IMR-90 (cell line): ENCODE results near the gene SGPL1. TPM values are rescaled to one million over a fixed set of nuclear protein-coding genes. Genes with fewer than 3 reads are reported as not detected.

Experiments
- ATAC-seq: fragments of 200-7000 bp; cut with Tn5 transposase; 2 replicates; pipeline ENCODE4 v1.9.1; 2020; ENCODE audit warnings: low read depth, mild to moderate bottlenecking, moderate library complexity
- BruUV-seq: library from RNA; stranded (reverse); fragments of 400-500 nt; replicated peaks from 2 replicates; lab custom pipeline; 2021; lab: Mats Ljungman, UMichigan
- CTCF ChIA-PET: fragments of 300-600 bp; formaldehyde crosslinking; extraction: SDS; loops from one replicate; lab custom pipeline; 2021; ENCODE audit warnings: antibody characterized with exemption; lab: Yijun Ruan, JAX
- POLR2A ChIA-PET: fragments of 300-600 bp; sonication (Branson Sonifier 250); formaldehyde crosslinking; loops from one replicate; lab custom pipeline; 2022; ENCODE audit warnings: antibody characterized with exemption; ENCODE audit not compliant: unreplicated experiment; lab: Charles Lee
- DNase-seq: peaks from one replicate; pipeline ENCODE4 v3.0.0; 2013
- H2AFZ ChIP-seq: replicated peaks from 2 replicates; pipeline ENCODE3; 2013; ENCODE audit warnings: low read length, mild to moderate bottlenecking; ENCODE audit not compliant: poor library complexity
- H2AK5ac ChIP-seq: 2 replicates; pipeline ENCODE4 v1.6.1; 2013; ENCODE audit warnings: low read depth, low read length, inconsistent platforms
- H2AK9ac ChIP-seq: replicated peaks from 2 replicates; pipeline ENCODE3; 2013; ENCODE audit warnings: mild to moderate bottlenecking, low read depth, low read length, moderate library complexity; ENCODE audit not compliant: poor library complexity
- H2BK120ac ChIP-seq: 2 replicates; pipeline ENCODE4 v1.6.1; 2013; ENCODE audit warnings: low read depth, low read length, inconsistent platforms
- H2BK15ac ChIP-seq: 3 replicates; pipeline ENCODE4 v1.6.1; 2013; ENCODE audit warnings: low read depth, low read length, inconsistent platforms
- H2BK20ac ChIP-seq: 2 replicates; pipeline ENCODE4 v1.6.1; 2013; ENCODE audit warnings: low read depth, mild to moderate bottlenecking, inconsistent platforms, low read length, moderate library complexity
- H2BK5ac ChIP-seq: 2 replicates; pipeline ENCODE4 v1.6.1; 2013; ENCODE audit warnings: mild to moderate bottlenecking, low read depth, low read length, inconsistent platforms; ENCODE audit not compliant: poor library complexity, severe bottlenecking
- H3K14ac ChIP-seq: replicated peaks from 2 replicates; pipeline ENCODE4 v1.6.1; 2013; ENCODE audit warnings: low read depth, low read length, inconsistent platforms
- H3K18ac ChIP-seq: 2 replicates; pipeline ENCODE4 v1.6.1; 2013; ENCODE audit warnings: low read depth, low read length, control low read depth
- H3K23ac ChIP-seq: 2 replicates; pipeline ENCODE4 v1.6.1; 2013; ENCODE audit warnings: low read depth, low read length, inconsistent platforms
- H3K27ac ChIP-seq: 2 replicates; pipeline ENCODE4 v1.5.1; 2013; ENCODE audit warnings: mild to moderate bottlenecking, control low read depth, low read length; ENCODE audit not compliant: insufficient read depth
- H3K27me3 ChIP-seq: 2 replicates; pipeline ENCODE4 v1.6.1; 2013; ENCODE audit warnings: low read length; ENCODE audit not compliant: control insufficient read depth, insufficient read depth
- H3K36me3 ChIP-seq: 2 replicates; pipeline ENCODE4 v1.6.1; 2013; ENCODE audit warnings: low read length, mixed read lengths; ENCODE audit not compliant: control insufficient read depth, insufficient read depth
- H3K4ac ChIP-seq: 2 replicates; pipeline ENCODE4 v1.6.1; 2013; ENCODE audit warnings: low read depth, low read length, inconsistent platforms
- H3K4me1 ChIP-seq: 2 replicates; pipeline ENCODE4 v1.6.1; 2013; ENCODE audit warnings: low read length, mixed read lengths; ENCODE audit not compliant: control insufficient read depth, insufficient read depth
- H3K4me2 ChIP-seq: 2 replicates; pipeline ENCODE4 v1.6.1; 2013; ENCODE audit warnings: low read depth, mild to moderate bottlenecking, control low read depth, low read length, moderate library complexity
- H3K4me3 ChIP-seq: 2 replicates; pipeline ENCODE4 v1.5.1; 2013; ENCODE audit warnings: low read depth, mild to moderate bottlenecking, control low read depth, low read length, moderate library complexity; ENCODE audit not compliant: insufficient read depth
- H3K56ac ChIP-seq: 2 replicates; pipeline ENCODE4 v1.6.1; 2013; ENCODE audit warnings: low read length, inconsistent platforms; ENCODE audit not compliant: insufficient read depth; ENCODE audit errors: extremely low read depth
- H3K79me1 ChIP-seq, 2 experiments: 2 replicates each; pipeline ENCODE4 v1.6.1; 2013; ENCODE audit warnings: low read length in 2 of 2, inconsistent platforms in 1 of 2, low read depth in 1 of 2
- H3K9ac ChIP-seq: 2 replicates; pipeline ENCODE4 v1.6.1; 2013; ENCODE audit warnings: low read depth, low read length, control low read depth
- H3K9me1 ChIP-seq: 2 replicates; pipeline ENCODE4 v1.6.1; 2013; ENCODE audit warnings: low read length, inconsistent platforms; ENCODE audit not compliant: insufficient read depth
- H3K9me3 ChIP-seq: 2 replicates; pipeline ENCODE4 v1.6.1; 2013; ENCODE audit warnings: low read length; ENCODE audit not compliant: control insufficient read depth, insufficient read depth
- H4K20me1 ChIP-seq: 2 replicates; pipeline ENCODE4 v1.6.1; 2013; ENCODE audit warnings: low read length, inconsistent platforms; ENCODE audit not compliant: insufficient read depth
- H4K5ac ChIP-seq: 2 replicates; pipeline ENCODE4 v1.6.1; 2013; ENCODE audit warnings: mild to moderate bottlenecking, low read depth, low read length, control low read depth
- H4K8ac ChIP-seq, 2 experiments: 2 replicates each; pipeline ENCODE4 v1.6.1; 2013; ENCODE audit warnings: low read depth in 2 of 2, low read length in 2 of 2, control low read depth in 1 of 2, inconsistent platforms in 1 of 2
- H4K91ac ChIP-seq: 2 replicates; pipeline ENCODE4 v1.6.1; 2013; ENCODE audit warnings: low read depth, low read length, inconsistent platforms; ENCODE audit not compliant: insufficient read depth
- CEBPB ChIP-seq: IDR thresholded peaks from 2 replicates; pipeline ENCODE4 v1.6.1; 2012; ENCODE audit warnings: low read depth, low read length, improper control_type of control experiment
- CHD1 ChIP-seq: IDR thresholded peaks from 2 replicates; pipeline ENCODE4 v1.6.1; 2012; ENCODE audit warnings: low read depth, low read length, improper control_type of control experiment
- FOS ChIP-seq: fragments of 150-350 bp; IDR thresholded peaks from 2 replicates; pipeline ENCODE4 v1.6.1; 2016; ENCODE audit warnings: low read depth, low read length
- MAFK ChIP-seq: IDR thresholded peaks from 2 replicates; pipeline ENCODE4 v1.6.1; 2012; ENCODE audit warnings: low read depth, low read length, improper control_type of control experiment
- MAZ ChIP-seq: IDR thresholded peaks from 2 replicates; pipeline ENCODE4 v1.6.1; 2012; ENCODE audit warnings: low read depth, mild to moderate bottlenecking, low read length, improper control_type of control experiment, moderate library complexity, borderline replicate concordance
- MXI1 ChIP-seq: IDR thresholded peaks from 2 replicates; pipeline ENCODE4 v1.6.1; 2012; ENCODE audit warnings: low read depth, mild to moderate bottlenecking, low read length, moderate library complexity, borderline replicate concordance
- NFE2L2 ChIP-seq: fragments of 150-350 bp; IDR thresholded peaks from 2 replicates; pipeline ENCODE4 v1.6.1; 2016; ENCODE audit warnings: low read depth, mild to moderate bottlenecking, low read length
- RAD21 ChIP-seq: IDR thresholded peaks from 2 replicates; pipeline ENCODE4 v1.6.1; 2012; ENCODE audit warnings: low read length, improper control_type of control experiment
- RFX5 ChIP-seq: IDR thresholded peaks from 2 replicates; pipeline ENCODE4 v1.8.0; 2012; ENCODE audit warnings: low read depth, mild to moderate bottlenecking, low read length, moderate library complexity
- SMC3 ChIP-seq: fragments of 150-350 bp; IDR thresholded peaks from 2 replicates; pipeline ENCODE4 v1.6.1; 2016; ENCODE audit warnings: low read depth, mild to moderate bottlenecking, antibody characterized with exemption, low read length, moderate library complexity
- WGBS, 2 experiments: methylation state at CpG; one replicate each; pipeline versions ENCODE4 v1.1.5 to v1.1.7; 2013; ENCODE audit warnings: missing lambda C conversion rate in 2 of 2; ENCODE audit not compliant: insufficient read length in 1 of 2; ENCODE audit errors: extremely low coverage in 2 of 2; 5-methylcytosine and 5-hydroxymethylcytosine counted together
- dilution Hi-C: fragments of 300-500 bp; cut with HindIII; formaldehyde crosslinking; loops from one replicate; pipeline ENCODE4 v1.14.3; 2018; ENCODE audit warnings: low sequenced_read_pairs; ENCODE audit not compliant: unreplicated experiment
- in situ Hi-C: fragments of 300-500 bp; cut with MboI; formaldehyde crosslinking; loops from 3 replicates; pipeline ENCODE4 v1.14.3; 2019; ENCODE audit warnings: low sequenced_read_pairs, inconsistent platforms, mixed read lengths
- intact Hi-C: fragments of 100-400 bp; cut with micrococcal nuclease; formaldehyde crosslinking; loops from 2 replicates; pipeline ENCODE4 v1.10.0; 2022
- polyA plus RNA-seq, 3 experiments: library from polyadenylated mRNA; depleted of rRNA; stranded (reverse); fragments of >200 nt; gene quantifications; 2 replicates each; pipeline ENCODE4 v1.2.3, GENCODE V29; 2012; ENCODE audit warnings: low replicate concordance in 1 of 3
- total RNA-seq: library from RNA; depleted of rRNA; stranded (reverse); fragments of >200 nt; gene quantifications from 2 replicates; pipeline ENCODE4 v1.2.3, GENCODE V29; 2012
- TF ChIP-seq, protein P1 (sequence below): fragments of 150-350 bp; IDR thresholded peaks from 2 replicates; pipeline ENCODE4 v1.6.1; 2017; ENCODE audit warnings: mild to moderate bottlenecking, antibody characterized with exemption, low read length, low read depth
- TF ChIP-seq, protein P2 (sequence below): fragments of 150-350 bp; IDR thresholded peaks from 2 replicates; pipeline ENCODE4 v1.6.1; 2016; ENCODE audit warnings: low read depth, mild to moderate bottlenecking, low read length, moderate library complexity, borderline replicate concordance

SGPL1 gene
- total and polyA plus RNA-seq, 2 of the 4 experiments (the other 2 are of a cell fraction) = 12.2 to 26.7 TPM

GRCh38 chr10:70828923-70829322 is 13.2 kb downstream of the SGPL1 start:
- Histone ChIP-seq H2BK5ac (no peak overlapping the region), H3K36me3 (peaks cover 6% of the 10 kb centered on the region), H3K18ac (no peak overlapping the region), H3K4me1 (peaks cover 19% of the 10 kb centered on the region), H3K4me3 (no peak overlapping the region), H2BK120ac (no peak overlapping the region), H2AK5ac (no peak overlapping the region), H3K4me2 (no peak overlapping the region), H3K4ac (no peak overlapping the region), H2AFZ (no peak overlapping the region), H3K27me3 (no peaks in the 10 kb centered on the region), H3K23ac (no peak overlapping the region), H3K9ac (no peak overlapping the region), H2BK15ac (no peak overlapping the region), H3K79me1 (peaks cover 36 to 60% of the 10 kb centered on the region in 2 experiments), H4K20me1 (no peaks in the 10 kb centered on the region; the same call in none of the 2 replicates), H4K8ac (no peak overlapping the region), H4K5ac (no peak overlapping the region), H4K91ac (no peak overlapping the region), H2AK9ac (no peak overlapping the region), H3K56ac (no peak overlapping the region), H2BK20ac (no peak overlapping the region), H3K9me1 (no peaks in the 10 kb centered on the region; the same call in 1 of the 2 replicates), H3K14ac (no peak overlapping the region), H3K27ac (no peak overlapping the region), H3K9me3 (no peaks in the 10 kb centered on the region)
- no peak for DNase-seq
- no peak for TF ChIP-seq FOS
- no peak for TF ChIP-seq CEBPB
- TF ChIP-seq RAD21 = no peak
- TF ChIP-seq, protein P1, sequence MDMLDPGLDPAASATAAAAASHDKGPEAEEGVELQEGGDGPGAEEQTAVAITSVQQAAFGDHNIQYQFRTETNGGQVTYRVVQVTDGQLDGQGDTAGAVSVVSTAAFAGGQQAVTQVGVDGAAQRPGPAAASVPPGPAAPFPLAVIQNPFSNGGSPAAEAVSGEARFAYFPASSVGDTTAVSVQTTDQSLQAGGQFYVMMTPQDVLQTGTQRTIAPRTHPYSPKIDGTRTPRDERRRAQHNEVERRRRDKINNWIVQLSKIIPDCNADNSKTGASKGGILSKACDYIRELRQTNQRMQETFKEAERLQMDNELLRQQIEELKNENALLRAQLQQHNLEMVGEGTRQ = no peak
- TF ChIP-seq NFE2L2 = no peak
- TF ChIP-seq, protein P2, sequence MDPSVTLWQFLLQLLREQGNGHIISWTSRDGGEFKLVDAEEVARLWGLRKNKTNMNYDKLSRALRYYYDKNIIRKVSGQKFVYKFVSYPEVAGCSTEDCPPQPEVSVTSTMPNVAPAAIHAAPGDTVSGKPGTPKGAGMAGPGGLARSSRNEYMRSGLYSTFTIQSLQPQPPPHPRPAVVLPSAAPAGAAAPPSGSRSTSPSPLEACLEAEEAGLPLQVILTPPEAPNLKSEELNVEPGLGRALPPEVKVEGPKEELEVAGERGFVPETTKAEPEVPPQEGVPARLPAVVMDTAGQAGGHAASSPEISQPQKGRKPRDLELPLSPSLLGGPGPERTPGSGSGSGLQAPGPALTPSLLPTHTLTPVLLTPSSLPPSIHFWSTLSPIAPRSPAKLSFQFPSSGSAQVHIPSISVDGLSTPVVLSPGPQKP = no peak
- no peak for TF ChIP-seq MAZ
- TF ChIP-seq MAFK = no peak
- no peak for TF ChIP-seq CHD1
- no peak for TF ChIP-seq MXI1
- no peak for TF ChIP-seq SMC3
- TF ChIP-seq RFX5 = no peak
- no CpG with 5 or more reads among the region's 4 CpGs for WGBS, 2 experiments
- in situ Hi-C loops (no loop called here), dilution Hi-C loops (no loop called here), intact Hi-C loops (no loop called here)
- BruUV-seq = no TSS peak
- POLR2A ChIA-PET = no interaction called here
- no peak for ATAC-seq
- CTCF ChIA-PET = interaction anchor here (0.7 kb wide), 1 partner anchor 703 kb away, joined by 6 read pairs; no protein-coding TSS in a partner anchor
